TTC549 (cell line): ENCODE measurements around the gene SLC17A3.

Experiments used
- FAIRE-seq: peaks from 2 replicates; lab custom pipeline; 2012; peaks lifted over from hg19 to GRCh38; lab: Jason Lieb, UNC

SLC17A3 gene

GRCh38 chr6:25835442-25836283 lies 38.4 kb downstream of the SLC17A3 start:
- FAIRE-seq = no peak

DNA sequence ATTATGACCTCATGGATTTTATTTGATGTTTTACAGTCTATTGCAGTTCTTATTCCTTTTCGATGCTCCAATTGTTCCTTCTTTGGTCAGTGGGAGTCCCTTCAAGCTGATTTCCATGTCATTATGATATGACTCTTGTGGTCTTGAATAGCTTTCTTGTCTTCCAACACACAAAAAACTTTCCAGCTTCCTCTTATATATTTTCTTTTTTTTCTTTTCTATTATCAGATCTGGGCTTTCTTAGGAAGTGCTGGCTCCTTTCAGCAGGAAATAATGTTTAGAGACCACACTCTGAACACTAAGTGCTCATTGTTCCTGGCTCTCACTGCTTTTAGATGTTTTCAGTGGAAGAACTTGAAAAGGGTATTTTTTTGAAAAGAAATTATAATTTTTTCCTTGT lies 39.1 kb downstream of the SLC17A3 start:
- FAIRE-seq = no peak

GRCh38 chr6:25833136-25833535 lies 40.9 kb downstream of the SLC17A3 start:
- no peak for FAIRE-seq

DNA sequence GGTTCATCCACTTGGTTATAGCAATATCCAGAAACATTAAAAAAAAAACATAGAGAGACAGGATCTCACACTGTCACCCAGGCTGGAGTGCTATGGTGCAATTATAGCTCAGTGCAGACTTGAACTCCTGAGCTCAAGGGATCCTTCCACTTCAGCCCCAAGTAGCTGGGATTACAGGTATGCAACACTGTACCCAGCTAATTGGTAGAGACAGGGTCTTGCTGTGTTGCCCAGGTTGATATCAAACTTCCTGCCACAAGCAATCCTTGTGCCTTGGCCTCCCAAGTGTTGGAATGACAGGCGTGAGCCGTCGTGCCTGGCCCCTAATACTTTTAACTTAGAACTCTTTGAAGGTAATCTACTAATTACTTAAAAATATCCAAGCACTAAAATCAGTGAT lies 41.4 kb downstream of the SLC17A3 start:
- FAIRE-seq = no peak

DNA sequence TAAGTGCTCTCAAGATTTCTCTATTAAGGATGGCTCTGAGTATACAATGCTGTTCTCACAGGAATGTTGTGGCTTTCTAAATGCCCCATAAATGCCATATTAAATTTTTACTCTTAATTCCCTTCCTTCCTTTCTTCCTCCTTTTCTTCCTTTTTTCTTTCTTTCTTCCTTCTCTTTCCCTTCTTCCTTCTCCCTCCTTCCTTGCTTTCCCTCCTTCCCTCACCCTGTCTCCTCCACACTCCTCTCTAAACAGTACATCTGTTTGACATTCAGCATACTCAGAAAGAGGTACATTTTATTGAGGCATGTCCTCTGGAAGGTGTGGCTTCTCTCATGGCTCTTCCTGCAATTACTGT lies 41.8 kb downstream of the SLC17A3 start:
- FAIRE-seq = no peak

DNA sequence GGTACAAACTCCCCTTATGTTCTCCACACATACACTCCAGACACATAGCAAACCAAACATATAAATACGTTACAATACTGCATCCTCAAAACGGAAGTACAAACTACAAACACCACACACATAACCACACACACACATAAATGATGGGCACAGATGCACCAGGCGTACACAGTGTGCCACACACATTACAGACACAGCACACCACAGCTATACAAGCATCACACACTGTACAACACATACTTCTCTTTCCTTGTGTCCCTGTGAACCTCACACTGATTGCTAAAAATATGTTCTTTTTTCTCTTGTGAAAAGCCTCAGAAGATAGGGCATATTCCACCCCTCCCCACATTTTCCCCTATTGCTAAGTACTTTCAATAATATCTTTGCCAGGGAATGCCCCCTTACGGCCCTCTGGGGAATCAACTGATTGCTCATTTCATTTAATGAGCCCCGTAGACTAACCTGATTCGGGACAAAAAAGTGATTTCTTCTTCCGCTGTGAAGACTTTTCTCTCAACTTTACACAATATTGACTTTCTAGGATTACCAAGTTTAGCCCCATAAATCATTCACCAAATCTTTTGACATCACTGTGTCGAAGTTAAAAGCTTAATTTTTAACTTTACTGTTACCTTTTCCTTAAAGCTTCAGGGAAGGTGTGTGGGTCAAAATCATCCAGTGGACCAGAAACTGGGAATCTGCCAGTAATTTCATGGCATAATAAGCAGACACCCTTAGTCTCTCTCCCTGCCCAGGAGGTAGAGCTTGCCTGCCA lies 42.3 kb downstream of the SLC17A3 start, which contains the start of gene SLC17A1:
Gene SLC17A1, minus strand, starts transcription at position 521 of the 775 bp plus-strand sequence. CDS start 1,495 bp downstream, outside the sequence.
- no peak for FAIRE-seq

- no peak for FAIRE-seq
Observed at GRCh38 chr6:25830458-25830857, 43.6 kb downstream of the SLC17A3 start.

GRCh38 chr6:25829375-25829774 lies 44.7 kb downstream of the SLC17A3 start:
- FAIRE-seq = no peak

DNA sequence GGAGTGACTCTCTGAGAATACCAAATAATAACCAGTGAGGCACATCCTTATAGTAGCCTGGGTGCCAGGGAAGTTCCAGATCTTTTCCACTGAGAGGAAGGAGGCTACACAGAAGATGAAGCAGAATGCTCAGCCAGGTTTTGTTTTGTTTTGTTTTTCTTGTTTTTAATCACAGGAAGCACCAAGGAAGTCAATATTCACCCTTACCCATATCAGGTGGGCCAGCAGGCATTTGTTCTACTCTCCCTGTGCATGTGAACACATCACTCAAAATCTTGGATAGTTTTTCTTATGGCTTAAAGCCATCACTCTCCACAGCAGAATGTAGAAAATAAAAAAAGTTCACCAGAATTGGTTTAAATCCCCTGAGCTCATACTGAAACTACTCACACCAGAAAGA lies 52.7 kb downstream of the SLC17A3 start:
- no peak for FAIRE-seq

- FAIRE-seq = no peak
Observed at GRCh38 chr6:25816252-25816651, 57.8 kb downstream of the SLC17A3 start.

GRCh38 chr6:25815194-25815593 lies 58.8 kb downstream of the SLC17A3 start:
- no peak for FAIRE-seq

DNA sequence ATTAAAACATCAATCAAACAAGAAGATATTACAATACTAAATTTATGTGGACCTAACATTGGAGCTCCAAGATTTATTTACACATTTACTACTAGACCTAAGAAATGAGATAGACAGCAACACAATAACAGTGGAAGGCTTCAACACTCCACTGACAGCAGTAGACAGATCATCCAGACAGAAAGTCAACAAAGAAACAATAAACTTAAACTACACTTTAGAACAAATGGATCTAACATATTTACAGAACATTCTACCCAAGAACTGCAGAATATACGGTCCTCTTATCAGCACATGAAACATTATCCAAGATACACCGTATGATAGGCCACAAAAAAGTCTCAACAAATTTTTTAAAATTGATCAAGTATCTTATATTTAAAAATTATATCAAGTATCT lies 69.2 kb downstream of the SLC17A3 start:
- FAIRE-seq = no peak

- FAIRE-seq = no peak
Observed at GRCh38 chr6:25801436-25801835, 72.6 kb downstream of the SLC17A3 start.
